NCI-H2196 (cell line): ENCODE measurements around the gene TTBK2.

ENCODE experiments used
- DNase-seq: peaks from one replicate; lab custom pipeline; 2025; ENCODE audit not compliant: unreplicated experiment; lab: John Stamatoyannopoulos, UW

TTBK2 gene

DNA sequence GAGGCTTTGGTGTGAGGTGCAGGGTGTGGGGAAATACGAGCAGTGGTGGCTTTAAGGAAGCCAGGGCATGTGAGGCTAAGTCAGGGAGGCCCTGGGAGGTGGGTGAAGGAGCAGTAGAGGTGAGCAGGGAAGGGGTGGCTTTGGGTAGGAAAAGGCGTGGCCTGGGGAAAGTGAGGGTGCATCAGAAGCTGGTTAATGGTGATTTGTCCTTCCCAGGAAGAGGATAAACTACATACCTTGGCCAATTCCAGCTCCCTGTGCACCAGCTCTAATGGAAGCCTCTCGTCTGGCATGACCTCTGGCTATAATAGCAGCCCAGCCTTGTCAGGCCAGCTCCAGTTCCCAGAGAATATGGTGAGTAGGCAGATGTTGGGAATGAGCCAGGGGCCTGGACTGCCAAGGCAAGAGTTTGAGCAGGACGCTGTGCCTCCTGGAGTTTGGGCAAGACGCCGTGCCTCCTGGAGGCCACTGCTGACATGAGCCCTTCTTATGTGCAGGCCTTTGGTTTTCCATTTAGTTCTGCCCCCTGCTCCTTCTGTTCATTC, 225.0 kb downstream of the TTBK2 start:
- DNase-seq, result no peak

DNA sequence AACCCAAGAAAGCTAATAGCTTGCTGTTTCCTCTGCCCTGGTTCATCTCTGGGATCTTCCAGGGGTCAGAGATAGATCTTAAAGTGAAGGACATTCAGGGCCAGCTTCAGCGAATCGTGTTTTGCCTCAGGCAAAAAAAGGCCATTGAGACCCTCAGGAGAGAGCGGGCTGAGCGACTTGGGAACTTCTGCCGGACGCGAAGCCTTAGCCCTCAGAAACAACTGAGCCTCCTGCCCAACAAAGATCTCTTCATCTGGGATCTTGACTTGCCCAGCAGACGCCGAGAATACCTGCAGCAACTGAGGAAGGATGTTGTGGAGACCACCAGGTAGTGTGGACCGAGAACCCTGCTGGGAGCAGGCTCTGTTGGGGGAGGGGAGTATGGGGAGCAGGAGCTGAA, 226.2 kb downstream of the TTBK2 start:
- no peak for DNase-seq

DNA sequence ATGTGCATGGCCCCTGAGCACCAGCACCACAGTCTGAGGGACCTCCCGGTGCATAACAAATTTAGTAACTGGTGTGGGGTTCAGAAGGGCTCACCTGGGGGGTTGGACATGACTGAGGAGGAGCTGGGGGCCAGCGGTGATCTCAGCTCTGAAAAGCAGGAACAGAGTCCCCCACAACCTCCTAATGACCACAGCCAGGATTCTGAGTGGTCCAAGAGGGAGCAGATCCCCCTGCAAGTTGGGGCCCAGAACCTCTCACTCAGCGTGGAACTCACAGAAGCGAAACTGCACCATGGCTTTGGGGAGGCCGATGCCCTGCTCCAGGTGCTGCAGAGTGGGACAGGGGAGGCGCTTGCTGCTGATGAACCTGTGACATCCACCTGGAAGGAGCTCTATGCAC, 226.6 kb downstream of the TTBK2 start:
- DNase-seq, result no peak

DNA sequence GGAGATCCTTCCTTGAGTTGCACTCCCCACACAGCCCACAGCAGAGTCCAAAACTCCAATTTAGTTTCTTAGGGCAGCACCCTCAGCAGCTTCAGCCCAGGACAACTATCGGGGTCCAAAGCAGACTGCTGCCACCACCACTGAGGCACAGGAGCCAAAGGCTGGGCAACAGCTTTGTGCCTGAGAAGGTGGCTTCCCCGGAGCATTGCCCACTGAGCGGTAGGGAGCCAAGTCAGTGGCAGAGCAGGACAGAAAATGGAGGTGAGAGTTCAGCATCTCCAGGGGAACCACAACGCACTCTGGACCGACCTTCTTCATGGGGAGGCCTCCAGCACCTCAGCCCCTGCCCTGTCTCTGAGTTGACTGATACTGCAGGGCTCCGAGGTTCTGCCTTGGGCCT, 227.1 kb downstream of the TTBK2 start:
- no peak for DNase-seq

DNA sequence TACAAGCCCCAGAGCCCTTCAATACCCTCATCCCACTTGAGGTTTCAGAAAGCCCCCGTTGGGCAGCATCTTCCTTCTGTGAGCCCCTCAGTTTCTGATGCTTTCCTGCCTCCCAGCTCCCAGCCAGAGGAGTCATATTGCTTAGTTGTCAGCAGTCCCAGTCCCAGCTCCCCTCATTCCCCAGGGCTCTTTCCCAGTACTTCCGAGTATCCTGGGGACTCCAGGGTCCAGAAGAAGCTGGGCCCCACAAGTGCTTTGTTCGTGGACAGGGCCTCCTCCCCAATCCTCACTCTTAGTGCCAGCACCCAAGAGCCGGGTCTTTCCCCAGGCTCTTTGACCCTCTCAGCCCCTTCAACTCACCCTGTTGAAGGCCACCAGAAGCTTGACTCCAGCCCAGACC, 227.6 kb downstream of the TTBK2 start:
- no peak for DNase-seq

DNA sequence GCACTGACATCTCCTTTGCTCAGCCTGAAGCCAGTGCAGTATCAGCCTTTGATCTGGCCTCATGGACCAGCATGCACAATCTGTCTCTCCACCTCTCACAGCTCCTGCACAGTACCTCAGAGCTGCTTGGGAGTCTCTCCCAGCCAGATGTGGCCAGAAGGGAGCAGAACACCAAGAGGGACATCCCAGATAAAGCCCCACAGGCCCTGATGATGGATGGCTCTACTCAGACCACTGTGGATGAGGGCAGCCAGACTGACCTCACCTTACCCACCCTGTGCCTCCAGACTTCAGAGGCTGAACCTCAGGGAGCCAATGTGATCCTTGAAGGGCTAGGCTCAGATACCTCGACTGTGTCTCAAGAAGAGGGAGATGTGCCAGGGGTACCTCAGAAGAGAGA, 228.0 kb downstream of the TTBK2 start:
- DNase-seq, result no peak

DNA sequence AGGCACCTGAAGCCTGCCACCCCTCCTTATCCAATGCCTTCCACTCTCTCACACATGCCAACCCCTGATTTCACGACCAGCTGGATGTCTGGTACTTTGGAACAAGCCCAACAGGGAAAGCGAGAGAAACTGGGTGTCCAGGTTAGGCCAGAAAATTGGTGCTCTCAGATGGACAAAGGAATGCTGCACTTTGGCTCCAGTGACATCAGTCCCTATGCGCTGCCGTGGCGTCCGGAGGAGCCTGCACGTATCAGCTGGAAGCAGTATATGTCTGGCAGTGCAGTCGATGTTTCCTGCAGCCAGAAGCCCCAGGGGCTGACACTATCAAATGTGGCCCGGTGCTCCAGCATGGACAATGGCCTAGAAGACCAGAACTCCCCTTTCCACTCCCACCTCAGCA, 228.8 kb downstream of the TTBK2 start:
- DNase-seq, result no peak

DNA sequence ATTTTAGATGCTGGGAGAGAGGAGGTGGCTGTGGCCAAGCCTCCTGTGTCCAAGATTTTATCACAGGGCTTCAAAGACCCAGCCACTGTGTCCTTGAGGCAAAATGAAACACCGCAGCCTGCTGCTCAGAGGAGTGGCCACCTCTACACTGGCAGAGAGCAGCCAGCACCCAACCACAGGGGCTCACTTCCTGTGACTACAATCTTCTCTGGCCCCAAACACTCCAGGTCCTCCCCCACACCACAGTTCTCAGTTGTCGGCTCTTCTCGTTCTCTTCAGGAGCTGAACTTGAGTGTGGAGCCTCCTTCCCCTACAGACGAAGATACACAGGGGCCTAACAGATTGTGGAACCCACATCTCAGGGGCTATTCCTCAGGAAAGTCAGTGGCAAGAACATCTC, 229.3 kb downstream of the TTBK2 start:
- no peak for DNase-seq
